ENCODE measurements around the gene KIF12. TPM values are rescaled to one million over a fixed set of nuclear protein-coding genes. Genes with fewer than 3 reads are reported as not detected.
"Not testable (repeated sequence)": the region's sequence is repeated elsewhere in the genome, so short reads cannot be mapped to it uniquely, and the experiment has no call there.

The KIF12 gene
- total RNA-seq, 1 experiment from 2014 or later, result not detected

- no peak for DNase-seq (ENCODE audit: extremely low read depth, low read depth)
These were observed 11.4 kb downstream of the KIF12 start for GRCh38 chr9:114087721-114088120.

DNA sequence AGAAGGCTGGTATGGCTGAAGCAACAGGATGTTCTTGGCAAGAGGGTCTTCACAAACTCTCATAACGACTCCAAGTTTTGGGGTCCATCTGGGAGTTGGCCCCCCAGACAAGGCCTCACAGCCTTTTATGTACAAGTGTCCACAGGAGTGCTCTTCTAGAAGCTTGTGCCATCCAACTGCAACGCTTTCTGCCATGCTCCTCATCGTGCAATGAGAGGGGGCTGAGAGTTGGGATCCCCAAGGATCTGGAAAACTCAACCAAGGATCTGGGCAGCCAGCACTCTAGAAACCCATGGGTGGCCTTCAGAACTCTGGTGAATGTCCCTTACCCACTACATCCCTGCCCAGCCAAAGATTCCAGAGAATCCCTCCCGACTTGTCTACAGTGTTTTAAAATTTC lies 12.5 kb downstream of the KIF12 start:
- DNase-seq (ENCODE audit: extremely low read depth, low read depth), result no peak

GRCh38 chr9:114086009-114086408 lies 13.1 kb downstream of the KIF12 start:
- no peak for DNase-seq (ENCODE audit: extremely low read depth, low read depth)

- no peak for DNase-seq (ENCODE audit: extremely low read depth, low read depth)
These were observed 13.7 kb downstream of the KIF12 start for GRCh38 chr9:114085387-114085789.

- DNase-seq (ENCODE audit: extremely low read depth, low read depth), result no peak
These were observed 14.6 kb downstream of the KIF12 start for GRCh38 chr9:114084282-114085073.

DNA sequence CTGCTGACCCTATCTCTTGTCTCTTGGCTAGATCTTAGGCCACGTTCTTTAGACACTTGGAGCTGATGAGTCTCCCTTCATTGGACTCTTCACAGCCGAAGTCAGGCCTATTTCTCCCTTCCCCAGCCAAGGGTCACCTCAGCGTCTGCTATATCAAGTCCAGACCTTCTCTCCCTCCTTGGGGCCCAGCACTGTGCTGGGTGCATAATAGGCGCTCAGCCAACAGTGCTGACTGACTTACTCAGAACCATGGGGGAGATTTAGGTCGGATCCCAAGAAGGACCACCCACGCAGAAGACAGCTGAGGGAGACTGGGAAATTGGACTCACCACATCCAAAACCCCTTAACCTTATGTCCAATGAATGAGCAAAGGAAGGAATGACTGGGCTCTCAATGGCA lies 15.4 kb downstream of the KIF12 start:
- no peak for DNase-seq (ENCODE audit: extremely low read depth, low read depth)

GRCh38 chr9:114082763-114083412 lies 16.2 kb downstream of the KIF12 start:
- not testable (repeated sequence) for DNase-seq (ENCODE audit: extremely low read depth, low read depth)

DNA sequence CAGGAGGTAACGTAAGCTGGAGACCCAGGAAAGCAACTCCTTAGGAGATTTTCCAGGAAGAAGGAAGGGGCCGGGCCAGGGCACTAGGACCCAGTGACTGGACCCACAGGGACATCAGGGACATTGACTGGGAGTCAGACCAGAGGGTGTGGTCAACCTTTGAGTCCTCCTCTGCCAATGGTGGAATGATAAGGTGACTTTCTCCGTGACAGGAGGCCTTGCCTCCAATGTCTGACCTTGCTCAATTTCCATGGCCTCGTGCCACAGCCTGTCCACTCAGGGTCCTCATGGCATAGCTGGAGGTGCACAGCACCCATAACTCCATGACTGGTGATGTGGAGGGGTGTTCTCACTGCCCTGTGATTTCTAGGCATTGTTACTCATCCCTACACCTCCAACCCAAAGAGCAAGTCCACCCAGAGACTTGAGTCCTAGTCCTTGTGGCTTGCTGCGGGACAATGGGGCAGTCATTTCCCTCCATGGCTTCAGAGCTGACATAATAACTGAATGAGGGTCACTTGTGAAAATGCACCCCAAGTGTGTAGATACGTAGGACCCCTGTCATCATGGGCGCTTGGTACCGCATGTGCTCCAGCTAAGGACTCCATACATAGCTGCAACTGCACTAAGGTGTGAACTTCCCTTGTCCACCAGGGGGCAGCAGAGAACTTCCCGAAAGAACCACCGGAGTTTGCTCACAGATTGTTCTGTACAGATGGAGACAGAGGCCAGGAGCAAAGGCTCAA lies 16.9 kb downstream of the KIF12 start:
- DNase-seq (ENCODE audit: extremely low read depth, low read depth), result peak; percentile 87

GRCh38 chr9:114081441-114082016 lies 17.6 kb downstream of the KIF12 start:
- no peak for DNase-seq (ENCODE audit: extremely low read depth, low read depth)

DNA sequence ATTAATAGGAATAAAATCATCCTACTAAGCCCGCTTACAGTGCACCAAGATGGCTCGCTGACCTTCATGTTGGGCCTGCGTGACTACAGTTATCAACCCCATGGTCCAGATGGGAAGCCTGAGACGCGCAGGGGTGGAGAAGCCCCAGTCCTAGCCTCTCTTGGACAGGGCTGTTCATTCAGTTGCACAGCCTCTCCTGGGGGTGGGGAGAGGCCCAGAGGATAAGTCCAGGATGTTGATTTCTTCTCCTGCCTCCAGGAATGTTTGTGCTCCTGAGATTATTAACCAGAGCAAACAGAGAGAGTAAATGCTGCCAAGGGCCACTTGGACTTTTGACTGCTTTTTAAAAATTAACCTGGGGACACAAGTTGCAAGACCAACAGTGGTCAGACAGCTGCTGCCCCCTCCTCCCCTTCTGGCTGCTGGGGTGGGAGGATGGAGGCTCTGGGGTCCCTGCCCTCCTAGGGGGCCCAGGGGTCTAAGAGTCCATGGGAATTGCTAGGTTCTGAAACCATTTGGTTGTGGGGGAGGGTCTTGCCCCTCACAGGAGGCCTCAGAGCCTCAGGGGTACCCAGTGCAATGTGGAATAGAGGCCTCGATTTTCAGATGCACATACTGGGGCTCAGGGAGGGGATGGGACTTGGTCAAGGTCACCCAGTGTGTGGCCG lies 18.2 kb downstream of the KIF12 start:
- DNase-seq (ENCODE audit: extremely low read depth, low read depth), result no peak

- no peak for DNase-seq (ENCODE audit: extremely low read depth, low read depth)
These were observed 18.8 kb downstream of the KIF12 start for GRCh38 chr9:114080195-114080772.

- DNase-seq (ENCODE audit: extremely low read depth, low read depth), result no peak
These were observed 20.3 kb downstream of the KIF12 start for GRCh38 chr9:114078781-114079156.

DNA sequence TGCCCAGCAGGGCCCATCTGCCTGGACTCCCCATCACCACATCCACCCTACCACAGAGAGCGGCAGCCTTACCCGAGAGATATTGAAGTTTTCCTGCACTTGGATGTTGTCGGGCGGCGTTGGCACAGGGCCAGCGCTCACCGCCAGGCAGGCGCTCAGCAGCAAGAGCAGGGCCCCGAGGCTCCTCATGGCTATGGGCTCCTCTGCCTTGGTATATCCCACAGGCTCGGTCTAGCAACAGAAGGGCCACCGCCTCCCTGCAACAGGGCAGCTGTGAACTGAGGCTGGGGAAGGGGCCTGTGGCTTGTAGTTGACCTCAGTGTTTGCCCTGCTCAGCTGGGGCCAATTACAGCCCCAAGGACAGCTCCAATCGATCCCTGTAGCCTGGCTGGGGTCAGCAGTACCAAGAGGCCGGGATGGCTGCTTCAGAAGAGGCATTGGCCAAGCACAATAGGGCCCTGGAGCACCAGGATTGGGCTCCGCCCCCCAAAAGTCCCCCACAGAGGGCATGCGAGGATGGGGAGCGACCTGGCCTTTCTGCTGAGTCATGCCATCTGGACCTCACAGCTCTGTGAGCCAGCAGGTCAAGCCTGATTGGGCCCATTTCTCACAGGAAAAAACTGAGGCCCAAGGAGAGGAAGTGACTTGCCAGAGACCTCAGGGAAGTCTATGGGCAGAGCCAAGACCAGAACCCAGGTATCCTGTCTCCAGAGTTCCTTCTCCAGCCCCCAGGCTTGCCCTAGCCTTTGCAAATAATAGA lies 20.9 kb downstream of the KIF12 start, which contains the start of gene AMBP:
AMBP (minus strand) TSS at position 280 of the 760 bp plus-strand sequence; CDS start at position 189, 91 bp downstream.
- DNase-seq (ENCODE audit: extremely low read depth, low read depth), result no peak

GRCh38 chr9:114077162-114077837 lies 21.8 kb downstream of the KIF12 start:
- DNase-seq (ENCODE audit: extremely low read depth, low read depth), result no peak

DNA sequence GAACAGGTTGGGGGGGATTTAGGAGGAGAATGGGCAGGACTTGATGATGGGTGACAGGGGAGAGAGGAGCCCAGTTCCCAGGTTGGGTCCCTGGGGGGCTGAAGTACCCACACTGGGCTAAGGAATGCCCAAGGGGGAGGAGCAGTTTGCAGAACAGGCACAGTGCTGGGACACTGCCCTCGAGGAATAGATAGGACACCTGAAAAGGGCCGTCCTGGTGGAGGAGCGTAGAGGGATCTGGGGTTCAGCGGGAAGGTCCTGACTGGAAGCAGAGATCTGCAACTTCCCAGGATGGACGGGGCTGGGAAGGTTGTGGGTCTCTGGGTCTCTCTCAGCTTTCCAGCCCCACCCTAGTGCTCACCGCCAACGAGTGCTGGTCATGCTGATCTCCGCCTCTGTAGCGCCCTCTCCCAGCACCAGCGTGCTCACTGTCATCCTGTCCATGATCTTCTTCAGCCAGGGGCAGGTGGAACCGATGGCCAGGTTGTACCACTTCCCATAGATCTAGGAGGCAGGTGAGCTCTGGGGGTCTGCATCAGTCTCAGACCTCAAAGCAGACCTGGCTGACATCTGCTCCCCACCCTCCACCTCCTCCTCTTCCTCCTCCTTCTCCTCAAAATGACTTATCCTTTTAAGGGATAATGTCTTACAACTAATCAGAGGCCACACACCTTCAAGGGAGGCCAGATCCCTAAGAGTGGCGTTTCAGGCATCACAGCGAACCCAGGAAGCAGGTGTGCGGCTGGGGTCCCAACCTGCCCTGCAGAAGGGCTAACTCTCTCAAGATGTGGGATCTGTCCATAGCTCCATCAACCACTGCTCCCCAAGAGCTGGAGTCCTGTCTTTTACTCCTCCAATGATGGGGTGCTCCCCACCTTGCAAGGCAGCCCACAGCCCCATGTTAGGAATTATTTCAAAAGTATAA lies 22.6 kb downstream of the KIF12 start:
- DNase-seq (ENCODE audit: extremely low read depth, low read depth), result no peak

DNA sequence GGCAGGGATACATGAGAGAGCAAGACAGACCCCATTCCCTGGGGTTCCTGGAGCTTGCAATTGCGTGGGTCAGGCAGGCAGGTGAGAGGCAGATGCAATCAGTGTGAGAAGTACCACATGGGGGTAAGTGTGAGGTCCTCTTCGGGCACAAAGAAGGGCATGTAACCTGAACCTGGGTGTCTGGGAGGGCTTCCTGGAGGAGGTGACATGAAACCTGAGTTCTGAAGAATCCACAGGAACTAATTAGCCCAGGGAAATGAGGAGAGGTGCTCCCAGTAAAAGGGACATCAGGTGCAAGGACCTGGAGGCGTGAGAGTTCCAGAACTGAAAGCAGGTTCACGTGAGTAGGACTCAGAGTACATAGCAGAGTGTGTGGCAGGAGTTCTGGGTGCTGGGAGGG lies 23.5 kb downstream of the KIF12 start:
- DNase-seq (ENCODE audit: extremely low read depth, low read depth), result no peak

GRCh38 chr9:114072184-114073140 lies 26.6 kb downstream of the KIF12 start:
- no peak for DNase-seq (ENCODE audit: extremely low read depth, low read depth)

Data from NCI-H460 (cell line).